ENCODE measurements around the gene KLHL26. TPM values are rescaled to one million over a fixed set of nuclear protein-coding genes. Genes with fewer than 3 reads are reported as not detected.

Gene KLHL26
- polyA plus RNA-seq, 1 donor from 2014 or later = 4.7 TPM

DNA sequence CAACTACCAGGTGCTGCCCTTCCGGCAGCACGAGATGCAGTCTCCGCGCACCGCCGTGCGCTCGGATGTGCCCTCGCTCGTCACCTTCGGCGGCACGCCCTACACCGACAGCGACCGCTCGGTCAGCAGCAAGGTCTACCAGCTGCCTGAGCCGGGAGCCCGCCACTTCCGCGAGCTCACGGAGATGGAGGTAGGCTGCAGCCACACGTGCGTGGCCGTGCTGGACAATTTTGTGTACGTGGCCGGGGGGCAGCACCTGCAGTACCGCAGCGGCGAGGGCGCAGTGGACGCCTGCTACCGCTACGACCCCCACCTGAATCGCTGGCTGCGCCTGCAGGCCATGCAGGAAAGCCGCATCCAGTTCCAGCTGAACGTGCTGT lies 31.4 kb downstream of the KLHL26 start:
- Histone ChIP-seq H3K9me3 (ENCODE audit: low read length) (no peaks in the 10 kb centered on the region), H3K27ac (ENCODE audit: low read length) (no peak overlapping the region), H3K79me2 (replicated peaks; ENCODE audit: insufficient read depth, low read length) (no peaks in the 10 kb centered on the region), H3K9ac (ENCODE audit: low read length) (no peak overlapping the region), H3K27me3 (ENCODE audit: insufficient read depth, low read depth, low read length) (no peaks in the 10 kb centered on the region), H3K36me3 (ENCODE audit: insufficient read depth, low read length) (no peaks in the 10 kb centered on the region), H2AFZ (ENCODE audit: low read depth, low read length) (no peak overlapping the region), H3K9me2 (ENCODE audit: insufficient read depth, low read length) (no peaks in the 10 kb centered on the region), H3K4me2 (ENCODE audit: low read length) (no peak overlapping the region), H4K20me1 (ENCODE audit: insufficient read depth) (no peaks in the 10 kb centered on the region), H3F3A (ENCODE audit: insufficient read depth, low read length, poor library complexity, severe bottlenecking) (no peaks in the 10 kb centered on the region), H3K4me3 (ENCODE audit: low read length) (no peak overlapping the region)
- no peak for TF ChIP-seq SMC3 (conservative IDR thresholded peaks at IDR 0.05; ENCODE audit: poor library complexity)
- no peak for TF ChIP-seq RAD21 (conservative IDR thresholded peaks at IDR 0.05)
- TF ChIP-seq, protein P1, sequence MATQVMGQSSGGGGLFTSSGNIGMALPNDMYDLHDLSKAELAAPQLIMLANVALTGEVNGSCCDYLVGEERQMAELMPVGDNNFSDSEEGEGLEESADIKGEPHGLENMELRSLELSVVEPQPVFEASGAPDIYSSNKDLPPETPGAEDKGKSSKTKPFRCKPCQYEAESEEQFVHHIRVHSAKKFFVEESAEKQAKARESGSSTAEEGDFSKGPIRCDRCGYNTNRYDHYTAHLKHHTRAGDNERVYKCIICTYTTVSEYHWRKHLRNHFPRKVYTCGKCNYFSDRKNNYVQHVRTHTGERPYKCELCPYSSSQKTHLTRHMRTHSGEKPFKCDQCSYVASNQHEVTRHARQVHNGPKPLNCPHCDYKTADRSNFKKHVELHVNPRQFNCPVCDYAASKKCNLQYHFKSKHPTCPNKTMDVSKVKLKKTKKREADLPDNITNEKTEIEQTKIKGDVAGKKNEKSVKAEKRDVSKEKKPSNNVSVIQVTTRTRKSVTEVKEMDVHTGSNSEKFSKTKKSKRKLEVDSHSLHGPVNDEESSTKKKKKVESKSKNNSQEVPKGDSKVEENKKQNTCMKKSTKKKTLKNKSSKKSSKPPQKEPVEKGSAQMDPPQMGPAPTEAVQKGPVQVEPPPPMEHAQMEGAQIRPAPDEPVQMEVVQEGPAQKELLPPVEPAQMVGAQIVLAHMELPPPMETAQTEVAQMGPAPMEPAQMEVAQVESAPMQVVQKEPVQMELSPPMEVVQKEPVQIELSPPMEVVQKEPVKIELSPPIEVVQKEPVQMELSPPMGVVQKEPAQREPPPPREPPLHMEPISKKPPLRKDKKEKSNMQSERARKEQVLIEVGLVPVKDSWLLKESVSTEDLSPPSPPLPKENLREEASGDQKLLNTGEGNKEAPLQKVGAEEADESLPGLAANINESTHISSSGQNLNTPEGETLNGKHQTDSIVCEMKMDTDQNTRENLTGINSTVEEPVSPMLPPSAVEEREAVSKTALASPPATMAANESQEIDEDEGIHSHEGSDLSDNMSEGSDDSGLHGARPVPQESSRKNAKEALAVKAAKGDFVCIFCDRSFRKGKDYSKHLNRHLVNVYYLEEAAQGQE (IDR thresholded peaks at IDR 0.05; ENCODE audit: borderline replicate concordance) = no peak
- TF ChIP-seq EZH2 (IDR thresholded peaks at IDR 0.05; ENCODE audit: borderline replicate concordance, insufficient read depth, low read length, poor library complexity, severe bottlenecking) = no peak
- TF ChIP-seq EP300 (conservative IDR thresholded peaks at IDR 0.05; ENCODE audit: poor library complexity, severe bottlenecking) = no peak
- TF ChIP-seq TAF1 (IDR thresholded peaks at IDR 0.05; ENCODE audit: low read depth) = no peak
- TF ChIP-seq POLR2AphosphoS5 (IDR thresholded peaks at IDR 0.05) = no peak
- TF ChIP-seq MXI1 (conservative IDR thresholded peaks at IDR 0.05; ENCODE audit: poor library complexity, severe bottlenecking) = no peak
- TF ChIP-seq, protein P2, sequence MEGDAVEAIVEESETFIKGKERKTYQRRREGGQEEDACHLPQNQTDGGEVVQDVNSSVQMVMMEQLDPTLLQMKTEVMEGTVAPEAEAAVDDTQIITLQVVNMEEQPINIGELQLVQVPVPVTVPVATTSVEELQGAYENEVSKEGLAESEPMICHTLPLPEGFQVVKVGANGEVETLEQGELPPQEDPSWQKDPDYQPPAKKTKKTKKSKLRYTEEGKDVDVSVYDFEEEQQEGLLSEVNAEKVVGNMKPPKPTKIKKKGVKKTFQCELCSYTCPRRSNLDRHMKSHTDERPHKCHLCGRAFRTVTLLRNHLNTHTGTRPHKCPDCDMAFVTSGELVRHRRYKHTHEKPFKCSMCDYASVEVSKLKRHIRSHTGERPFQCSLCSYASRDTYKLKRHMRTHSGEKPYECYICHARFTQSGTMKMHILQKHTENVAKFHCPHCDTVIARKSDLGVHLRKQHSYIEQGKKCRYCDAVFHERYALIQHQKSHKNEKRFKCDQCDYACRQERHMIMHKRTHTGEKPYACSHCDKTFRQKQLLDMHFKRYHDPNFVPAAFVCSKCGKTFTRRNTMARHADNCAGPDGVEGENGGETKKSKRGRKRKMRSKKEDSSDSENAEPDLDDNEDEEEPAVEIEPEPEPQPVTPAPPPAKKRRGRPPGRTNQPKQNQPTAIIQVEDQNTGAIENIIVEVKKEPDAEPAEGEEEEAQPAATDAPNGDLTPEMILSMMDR (IDR thresholded peaks at IDR 0.05; ENCODE audit: poor library complexity, severe bottlenecking) = no peak

DNA sequence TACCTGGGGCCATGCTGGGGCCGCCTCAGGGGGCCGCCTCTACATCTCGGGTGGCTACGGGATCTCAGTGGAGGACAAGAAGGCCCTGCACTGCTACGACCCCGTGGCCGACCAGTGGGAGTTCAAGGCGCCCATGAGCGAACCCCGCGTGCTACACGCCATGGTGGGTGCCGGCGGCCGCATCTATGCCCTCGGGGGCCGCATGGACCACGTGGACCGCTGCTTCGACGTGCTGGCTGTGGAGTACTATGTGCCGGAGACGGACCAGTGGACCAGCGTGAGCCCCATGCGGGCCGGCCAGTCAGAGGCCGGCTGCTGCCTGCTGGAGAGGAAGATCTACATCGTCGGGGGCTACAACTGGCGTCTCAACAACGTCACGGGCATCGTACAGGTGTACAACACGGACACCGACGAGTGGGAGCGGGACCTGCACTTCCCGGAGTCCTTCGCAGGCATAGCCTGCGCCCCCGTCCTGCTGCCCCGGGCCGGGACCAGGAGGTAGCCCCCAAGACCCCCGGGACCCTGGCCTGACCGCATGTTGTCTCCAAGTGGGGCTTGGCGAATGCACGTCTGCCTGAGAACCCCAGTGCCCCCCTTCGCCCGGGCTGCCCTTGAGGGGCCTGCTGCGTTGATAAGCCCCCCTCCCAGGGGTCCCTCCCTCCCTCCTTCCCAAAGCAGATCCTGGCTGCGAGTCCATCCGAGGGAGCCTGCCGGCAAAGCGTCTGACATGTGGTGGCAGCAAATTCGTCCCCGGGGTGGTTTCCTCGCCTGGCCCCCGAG lies 32.1 kb downstream of the KLHL26 start:
- H3K9ac ChIP-seq (ENCODE audit: low read length) = no peak overlapping the region
- no peak overlapping the region for H2AFZ ChIP-seq (ENCODE audit: low read depth, low read length)
- H3K9me2 ChIP-seq (ENCODE audit: insufficient read depth, low read length) = no peaks in the 10 kb centered on the region
- H3K4me2 ChIP-seq (ENCODE audit: low read length) = no peak overlapping the region
- H3K36me3 ChIP-seq (ENCODE audit: insufficient read depth, low read length) = no peaks in the 10 kb centered on the region
- TF ChIP-seq POLR2AphosphoS5 (IDR thresholded peaks at IDR 0.05) (no peak), MXI1 (conservative IDR thresholded peaks at IDR 0.05; ENCODE audit: poor library complexity, severe bottlenecking) (no peak), RAD21 (conservative IDR thresholded peaks at IDR 0.05) (no peak), TAF1 (IDR thresholded peaks at IDR 0.05; ENCODE audit: low read depth) (no peak), EP300 (conservative IDR thresholded peaks at IDR 0.05; ENCODE audit: poor library complexity, severe bottlenecking) (no peak), EZH2 (IDR thresholded peaks at IDR 0.05; ENCODE audit: borderline replicate concordance, insufficient read depth, low read length, poor library complexity, severe bottlenecking) (no peak), SMC3 (conservative IDR thresholded peaks at IDR 0.05; ENCODE audit: poor library complexity) (no peak)
- TF ChIP-seq, protein P2 (IDR thresholded peaks at IDR 0.05; ENCODE audit: poor library complexity, severe bottlenecking) = no peak
- TF ChIP-seq, protein P1 (IDR thresholded peaks at IDR 0.05; ENCODE audit: borderline replicate concordance) = no peak
- no peaks in the 10 kb centered on the region for H3K79me2 ChIP-seq (replicated peaks; ENCODE audit: insufficient read depth, low read length)
- no peak overlapping the region for H3K4me3 ChIP-seq (ENCODE audit: low read length)
- no peaks in the 10 kb centered on the region for H4K20me1 ChIP-seq (ENCODE audit: insufficient read depth)
- no peak overlapping the region for H3K27ac ChIP-seq (ENCODE audit: low read length)
- H3K9me3 ChIP-seq (ENCODE audit: low read length) = no peaks in the 10 kb centered on the region
- H3F3A ChIP-seq (ENCODE audit: insufficient read depth, low read length, poor library complexity, severe bottlenecking) = no peaks in the 10 kb centered on the region
- H3K27me3 ChIP-seq (ENCODE audit: insufficient read depth, low read depth, low read length) = no peaks in the 10 kb centered on the region

All from neural cell (in vitro differentiated cells).